ENCODE results near the gene ITSN1.
"Not testable (repeated sequence)": the region's sequence is repeated elsewhere in the genome, so short reads cannot be mapped to it uniquely, and the experiment has no call there.

The ITSN1 gene

GRCh38 chr21:33642027-33642895 lies at the start of gene ITSN1:
Gene ITSN1 (plus strand): TSS chr21:33642501. CDS start chr21:33718829, 76,328 bp downstream.
- peak; percentile 99 for DNase-seq

- DNase-seq = no peak
These were observed 44.2 kb upstream of the ITSN1 start for GRCh38 chr21:33598051-33598450.

- DNase-seq = no peak
These were observed 33.7 kb upstream of the ITSN1 start for GRCh38 chr21:33608559-33608958.

GRCh38 chr21:33611006-33611744 lies 31.1 kb upstream of the ITSN1 start:
- DNase-seq = no peak

- not testable (repeated sequence) for DNase-seq
These were observed 24.7 kb upstream of the ITSN1 start for GRCh38 chr21:33617565-33617964.

- no peak for DNase-seq
These were observed 23.9 kb upstream of the ITSN1 start for GRCh38 chr21:33618407-33618806.

GRCh38 chr21:33619726-33620125 lies 22.6 kb upstream of the ITSN1 start:
- DNase-seq = no peak

GRCh38 chr21:33622253-33622652 lies 20.0 kb upstream of the ITSN1 start:
- DNase-seq = no peak

- not testable (repeated sequence) for DNase-seq
These were observed 16.1 kb upstream of the ITSN1 start for GRCh38 chr21:33626151-33626550.

- no peak for DNase-seq
These were observed 8.0 kb upstream of the ITSN1 start for GRCh38 chr21:33634254-33634653.

- DNase-seq = no peak
These were observed 1.5 kb upstream of the ITSN1 start for GRCh38 chr21:33640697-33641351.

- DNase-seq = peak; percentile 100
These were observed 812 bp upstream of the ITSN1 start, which contains the start of gene CRYZL1 for GRCh38 chr21:33641352-33642026. Gene CRYZL1 (minus strand): TSS chr21:33641741. CDS start chr21:33631551, 10,190 bp downstream.

- DNase-seq = no peak
These were observed 776 bp downstream of the ITSN1 start for GRCh38 chr21:33642896-33643657.

GRCh38 chr21:33643658-33644311 lies 1.5 kb downstream of the ITSN1 start:
- no peak for DNase-seq

GRCh38 chr21:33644383-33645074 lies 2.2 kb downstream of the ITSN1 start:
- no peak for DNase-seq

- no peak for DNase-seq
These were observed 3.4 kb downstream of the ITSN1 start for GRCh38 chr21:33645730-33646129.

GRCh38 chr21:33647587-33647986 lies 5.3 kb downstream of the ITSN1 start:
- no peak for DNase-seq

GRCh38 chr21:33648555-33648954 lies 6.3 kb downstream of the ITSN1 start:
- DNase-seq = no peak

- DNase-seq = no peak
These were observed 7.9 kb downstream of the ITSN1 start for GRCh38 chr21:33650230-33650629.

GRCh38 chr21:33650929-33651509 lies 8.7 kb downstream of the ITSN1 start:
- DNase-seq = no peak
